GM19324 (cell line): ENCODE data around the gene ADGRD1.

Experiments used
- ATAC-seq: cut with Tn5 transposase; IDR thresholded peaks from one replicate; pipeline ENCODE4 v1.9.1; 2021; ENCODE audit warnings: mild to moderate bottlenecking, moderate library complexity; ENCODE audit not compliant: unreplicated experiment, low FRiP score

The ADGRD1 gene

DNA sequence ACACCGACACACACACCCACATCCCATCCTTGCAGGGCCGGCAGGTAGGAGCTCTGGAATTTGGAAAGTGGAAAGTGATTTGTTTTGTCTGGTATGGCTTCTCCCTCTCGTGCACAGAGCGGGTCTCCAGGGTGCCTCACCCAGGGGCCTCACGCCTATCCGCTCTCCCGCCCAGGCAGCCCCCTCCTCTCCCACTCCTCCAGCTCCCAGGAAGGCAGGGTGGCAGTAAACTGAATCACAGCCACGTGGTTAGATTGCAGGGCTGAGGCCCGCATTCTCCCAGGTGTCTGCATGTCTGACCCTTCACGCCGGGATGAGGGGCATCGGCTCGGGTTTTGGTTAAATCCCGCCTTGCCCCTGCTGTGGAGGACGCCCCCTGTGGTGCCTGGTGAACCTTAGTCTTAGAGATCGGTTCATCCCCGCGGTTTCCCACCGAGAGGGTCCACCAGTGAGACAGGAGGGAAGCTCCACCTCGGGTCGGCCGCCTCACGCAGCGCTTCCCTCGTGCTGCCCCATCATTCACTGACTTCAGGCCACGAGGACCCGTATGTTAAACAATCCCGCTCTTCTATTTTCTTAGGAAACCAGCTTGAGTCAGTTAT lies 64.4 kb downstream of the ADGRD1 start:
- ATAC-seq, result no peak

DNA sequence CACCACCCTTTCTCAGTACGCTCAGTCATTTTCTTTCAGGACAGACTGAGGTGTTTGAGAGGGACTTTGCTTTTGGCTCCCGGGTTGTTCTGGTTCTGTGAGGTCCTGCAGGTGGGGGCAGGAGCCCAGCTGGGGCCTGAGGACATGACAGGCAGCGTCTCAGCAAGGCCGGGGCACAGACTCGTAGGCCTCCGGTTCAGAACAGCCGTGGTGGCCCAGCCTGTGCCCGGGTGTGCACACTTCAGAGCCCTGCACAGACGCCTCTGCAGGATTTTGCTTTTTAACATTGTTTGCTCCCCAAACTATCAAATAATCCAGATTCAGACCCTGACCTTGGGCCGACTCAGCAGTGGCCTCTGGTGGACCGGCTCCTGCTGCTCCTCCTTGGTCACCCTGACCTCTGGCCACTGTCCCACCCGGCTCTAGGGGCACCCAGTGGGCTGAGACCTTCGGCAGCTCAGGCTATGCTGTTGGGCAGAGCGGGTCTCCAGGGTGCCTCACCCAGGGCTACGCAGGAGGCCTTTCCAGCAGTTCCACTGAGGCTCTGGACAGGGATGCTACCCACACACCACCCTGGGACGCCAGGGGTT lies 65.2 kb downstream of the ADGRD1 start:
- ATAC-seq, result no peak

GRCh38 chr12:131020326-131021153 lies 66.8 kb downstream of the ADGRD1 start:
- ATAC-seq, result no peak

GRCh38 chr12:131021154-131021541 lies 67.4 kb downstream of the ADGRD1 start:
- ATAC-seq, result no peak

- ATAC-seq, result no peak
Observed at GRCh38 chr12:131024026-131024425, 70.3 kb downstream of the ADGRD1 start.

DNA sequence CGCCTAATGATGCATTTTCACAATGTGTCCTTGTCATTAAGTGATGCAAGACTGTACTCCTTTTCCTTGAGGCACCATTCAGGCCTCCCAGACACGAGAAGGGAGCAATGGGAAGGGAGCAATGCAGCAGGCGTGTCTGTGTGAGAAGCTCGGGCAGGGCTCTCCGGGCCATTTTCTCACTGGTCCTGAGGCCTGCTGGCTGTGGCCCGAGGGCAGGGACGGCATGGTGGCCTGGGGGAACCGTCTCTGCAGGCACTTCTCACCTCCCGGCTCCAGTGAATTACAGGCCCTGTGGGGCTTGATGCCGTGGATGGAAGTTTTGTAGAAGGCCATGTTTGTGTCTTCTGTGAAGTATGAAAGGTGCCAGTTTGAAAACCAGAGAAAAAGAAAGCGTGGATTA lies 71.0 kb downstream of the ADGRD1 start:
- no peak for ATAC-seq

GRCh38 chr12:131025234-131025633 lies 71.5 kb downstream of the ADGRD1 start:
- no peak for ATAC-seq

- no peak for ATAC-seq
Observed at GRCh38 chr12:131025939-131026702, 72.4 kb downstream of the ADGRD1 start.

DNA sequence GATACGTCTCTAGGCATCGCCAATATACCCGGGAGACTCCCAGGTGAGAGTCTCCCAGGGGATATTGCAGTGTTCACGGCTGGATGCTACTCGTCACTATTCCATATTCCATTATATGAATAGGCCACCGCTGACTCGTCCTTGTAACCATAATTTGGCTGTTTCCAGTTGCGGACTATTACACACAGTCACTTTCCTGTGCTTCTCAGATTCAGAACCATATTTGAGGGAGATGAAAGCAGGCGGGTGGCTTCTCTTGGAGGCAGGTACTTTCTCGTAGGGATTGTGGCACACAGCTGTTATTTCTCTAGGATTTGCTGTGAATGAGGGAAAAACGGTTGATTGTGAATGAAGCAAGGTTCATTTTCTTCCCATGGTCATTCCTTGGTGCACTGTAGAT lies 73.0 kb downstream of the ADGRD1 start:
- ATAC-seq, result no peak

DNA sequence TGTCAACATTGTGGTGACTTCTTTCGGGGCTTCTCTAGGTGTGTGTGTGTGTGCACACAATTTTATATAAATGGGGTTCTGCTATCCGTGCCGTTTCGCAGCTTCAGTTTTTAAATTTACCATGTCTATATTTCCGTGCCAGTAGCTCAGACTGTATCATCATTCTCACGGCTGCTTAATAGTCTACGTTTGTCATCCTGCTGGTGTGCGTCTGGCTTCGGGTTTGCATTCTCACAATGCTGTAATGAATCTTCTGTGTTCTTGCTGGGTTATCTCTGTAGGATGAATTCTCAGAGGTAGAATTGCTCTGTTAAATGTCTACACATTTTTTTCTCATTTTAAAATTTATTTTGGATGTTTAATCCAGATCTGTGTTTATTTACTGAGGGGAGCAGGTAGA lies 73.6 kb downstream of the ADGRD1 start:
- no peak for ATAC-seq

GRCh38 chr12:131027876-131028586 lies 74.3 kb downstream of the ADGRD1 start:
- ATAC-seq, result no peak

DNA sequence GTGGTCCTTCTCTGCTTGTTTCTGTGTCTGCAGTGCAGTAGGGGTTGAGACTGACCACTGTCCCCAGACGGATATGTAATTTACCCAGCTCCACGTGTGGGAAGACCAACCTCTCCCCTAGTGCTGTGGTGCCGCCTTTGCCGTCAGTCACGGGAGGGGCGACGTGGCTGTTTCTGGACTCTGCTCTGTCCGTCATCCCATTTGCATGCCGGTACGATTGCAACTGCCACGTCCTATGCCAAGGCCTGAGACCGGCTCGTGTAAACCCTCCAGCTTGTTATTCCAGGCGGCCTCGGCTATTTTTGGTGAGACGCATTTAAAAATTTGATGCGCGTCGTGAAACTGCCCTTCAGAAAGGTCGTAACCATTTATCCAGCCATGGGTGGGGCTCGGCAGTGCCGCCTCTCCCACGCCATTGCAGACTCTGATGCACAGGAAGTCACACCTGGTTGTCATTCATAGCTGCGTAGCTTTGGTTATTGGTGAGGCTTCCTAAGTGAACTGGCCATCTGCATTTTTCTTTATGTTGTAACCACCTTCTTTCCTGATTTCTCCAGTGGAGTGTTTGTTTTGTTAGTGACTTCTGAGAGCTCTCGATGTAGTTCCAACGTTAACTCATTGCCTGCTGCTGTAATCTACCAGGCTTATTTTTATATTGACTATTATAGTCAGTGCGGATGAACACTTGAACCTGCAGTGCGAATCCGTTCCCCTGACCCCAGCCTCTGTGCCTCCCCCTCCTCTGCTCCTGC lies 75.1 kb downstream of the ADGRD1 start:
- no peak for ATAC-seq

DNA sequence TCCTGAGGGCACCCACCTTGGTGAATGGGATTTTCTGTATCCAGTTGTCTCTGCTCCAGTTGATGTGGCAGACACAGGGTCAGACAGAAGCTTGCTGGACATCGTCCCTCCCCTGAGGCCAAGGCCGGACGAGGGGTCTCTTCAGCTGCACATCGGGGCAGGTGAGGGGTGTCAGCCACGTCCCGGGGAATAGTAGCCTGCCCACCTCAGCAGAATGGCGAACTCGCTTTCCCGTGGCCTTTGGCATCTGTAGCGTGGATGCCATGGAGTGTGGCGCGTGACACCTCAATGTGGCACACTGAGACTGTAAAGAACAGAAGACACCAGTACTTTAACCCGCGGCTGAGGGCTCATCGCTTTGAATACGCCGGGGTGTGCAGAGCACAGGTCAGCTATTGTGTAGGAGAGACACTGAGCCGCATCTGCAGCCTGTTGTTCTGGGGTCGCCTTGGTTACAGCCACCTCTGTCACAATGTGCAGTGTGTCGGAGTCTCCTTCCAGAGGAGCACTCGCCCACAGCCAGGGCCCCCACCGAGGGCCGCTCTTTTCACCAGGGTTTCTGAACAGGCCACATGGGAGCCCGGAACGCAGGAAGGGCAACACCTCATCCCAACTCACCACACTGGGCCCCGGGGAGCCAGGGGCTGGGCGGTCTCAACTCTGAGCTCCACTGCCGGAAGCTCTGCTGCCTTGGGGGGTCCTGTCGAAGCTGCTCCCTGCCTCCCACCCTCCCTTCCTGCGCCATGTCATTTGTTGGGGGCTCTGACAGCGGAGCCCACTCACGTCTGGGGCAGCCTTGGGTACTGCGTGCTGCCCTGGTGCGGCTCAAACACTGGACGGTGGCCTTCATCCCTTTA lies 77.0 kb downstream of the ADGRD1 start:
- no peak for ATAC-seq

GRCh38 chr12:131032082-131032750 lies 78.5 kb downstream of the ADGRD1 start:
- no peak for ATAC-seq

DNA sequence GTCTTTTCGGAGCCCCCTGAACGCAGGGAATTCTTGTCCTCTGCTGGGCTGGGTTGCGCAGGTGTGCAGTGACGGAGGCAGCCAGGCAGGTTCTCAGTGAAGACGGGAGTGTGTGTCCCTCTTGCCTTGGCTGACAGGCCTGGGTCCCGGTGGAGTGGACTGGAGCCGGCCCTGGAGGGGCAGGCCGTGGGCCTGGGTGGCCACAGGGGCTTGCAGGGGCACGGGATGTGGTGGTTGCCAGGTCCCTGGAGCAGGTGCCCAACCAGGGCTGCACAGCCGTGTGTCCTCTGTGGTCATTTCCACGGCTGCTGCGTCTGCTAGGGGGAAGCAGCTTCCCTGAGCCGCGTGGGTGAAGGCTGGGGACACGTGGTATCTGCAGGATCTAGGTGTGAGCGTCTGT lies 79.8 kb downstream of the ADGRD1 start:
- ATAC-seq, result no peak

DNA sequence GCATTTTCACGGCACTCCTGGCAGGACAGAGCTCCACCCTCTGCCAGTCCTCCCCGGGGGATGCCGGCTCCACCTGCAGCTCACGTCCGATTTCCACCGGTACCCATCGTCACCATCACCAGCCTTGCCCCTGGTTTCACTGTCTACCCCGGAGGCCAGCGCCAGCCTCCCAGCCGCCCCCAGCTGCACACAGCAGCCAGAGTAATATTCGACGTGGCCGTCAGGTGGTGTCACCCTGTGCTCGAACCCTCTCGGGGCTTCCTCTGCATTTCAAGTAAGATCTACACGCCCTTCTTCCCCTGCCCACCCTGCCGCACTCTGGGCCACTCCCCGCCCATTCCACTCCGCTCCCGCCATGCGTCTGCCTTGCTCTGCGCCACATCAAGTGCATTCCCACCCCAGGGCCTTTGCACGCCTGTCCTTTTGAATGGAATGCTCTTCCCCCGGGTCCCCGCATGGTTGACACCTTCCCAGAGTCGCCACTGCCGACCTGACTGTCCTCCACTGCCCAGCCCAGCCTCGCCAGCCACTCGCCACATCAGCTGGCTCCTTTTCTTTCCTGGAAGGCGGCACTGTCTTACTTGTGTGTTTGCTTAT lies 80.3 kb downstream of the ADGRD1 start:
- ATAC-seq, result no peak

- ATAC-seq, result no peak
Observed at GRCh38 chr12:131034631-131035244, 81.0 kb downstream of the ADGRD1 start.
